ENCODE results near the gene PLEKHA8.
A peak's percentile ranks its signal among the peaks of the same experiment; 100 is the strongest.

Gene PLEKHA8

DNA sequence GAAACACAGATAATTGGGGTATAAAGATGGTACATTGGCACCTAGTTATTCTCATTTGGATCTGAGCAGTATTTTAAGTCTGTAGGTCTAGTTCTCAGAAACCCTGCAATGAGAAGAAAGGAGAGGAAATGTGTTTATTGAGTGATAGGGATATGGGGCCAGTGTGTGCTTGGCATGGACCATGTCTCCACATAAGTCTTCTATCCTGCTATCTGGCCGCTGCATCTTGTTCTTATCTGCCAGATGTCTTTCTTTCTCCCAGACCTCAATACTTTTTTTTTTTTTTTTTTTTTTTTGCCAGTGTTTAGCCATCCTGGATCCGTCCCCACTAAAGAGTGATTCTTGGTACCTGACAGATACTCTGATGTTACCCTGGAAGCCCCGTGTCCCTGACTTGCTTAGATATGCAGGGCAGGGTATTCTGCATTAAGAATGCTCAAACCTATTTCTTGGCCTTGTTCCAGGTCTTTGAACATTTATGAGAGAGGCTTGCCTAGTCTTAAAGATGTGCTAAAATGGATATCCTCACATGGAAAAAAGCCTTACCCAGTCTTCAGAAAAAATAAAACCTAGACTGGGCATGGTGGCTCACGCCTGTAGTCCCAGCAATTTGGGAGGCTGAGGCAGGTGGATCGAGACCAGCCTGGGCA, 116.6 kb downstream of the PLEKHA8 start:
- no peak for DNase-seq (ENCODE audit: low read depth in 2 of 2, low spot score in 1 of 2)

DNA sequence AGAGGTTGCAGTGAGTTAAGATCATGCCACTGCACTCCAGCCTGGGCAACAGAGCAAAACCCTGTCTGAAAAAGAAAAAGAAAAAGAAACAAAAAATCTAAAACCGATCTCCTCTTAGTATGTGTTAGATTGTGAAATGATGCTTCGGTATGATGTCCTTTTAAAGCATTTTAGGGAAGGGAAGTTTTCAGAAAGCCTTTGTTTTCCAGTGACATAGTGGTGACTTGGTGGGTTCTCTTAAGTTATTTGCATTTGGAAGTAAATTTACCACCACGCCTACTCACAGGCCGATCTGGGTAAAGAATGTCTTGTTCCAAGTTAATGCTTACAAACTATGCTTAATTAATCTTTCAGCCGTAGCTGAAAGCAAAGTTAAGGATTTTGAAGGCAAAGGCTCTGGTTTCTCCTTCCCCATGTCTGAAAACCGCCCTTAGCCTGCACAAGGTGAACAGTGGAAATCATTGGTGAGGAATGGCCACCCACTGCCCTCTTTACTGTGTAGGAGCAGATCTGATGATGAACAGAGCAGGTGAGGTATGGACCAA, 117.3 kb downstream of the PLEKHA8 start:
- DNase-seq (ENCODE audit: low read depth in 2 of 2, low spot score in 1 of 2): no peak

DNA sequence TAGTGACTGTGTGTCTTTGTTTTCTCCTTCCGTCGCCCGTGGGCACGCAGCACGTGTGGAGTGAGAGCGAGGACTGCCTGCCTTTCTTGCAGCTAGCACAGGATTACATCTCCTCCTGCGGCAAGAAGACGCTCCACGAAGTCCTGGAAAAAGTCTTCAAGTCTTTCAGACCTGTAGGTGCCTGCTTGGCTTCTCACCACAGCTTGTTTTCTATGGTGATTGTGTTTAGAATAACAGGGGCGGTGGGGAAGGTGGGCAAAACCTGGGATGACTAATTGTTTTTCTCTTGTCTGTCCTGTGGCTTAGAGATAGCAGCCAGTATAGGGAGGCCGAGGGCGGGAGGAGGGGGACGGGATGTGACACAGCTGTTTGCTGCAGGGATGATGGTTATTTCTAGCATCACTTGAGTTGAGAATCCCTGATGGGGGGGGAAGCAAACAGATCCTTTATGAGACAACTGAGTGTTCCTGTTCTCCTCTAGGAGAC, 118.0 kb downstream of the PLEKHA8 start:
- no peak for DNase-seq (ENCODE audit: low read depth in 2 of 2, low spot score in 1 of 2)

DNA sequence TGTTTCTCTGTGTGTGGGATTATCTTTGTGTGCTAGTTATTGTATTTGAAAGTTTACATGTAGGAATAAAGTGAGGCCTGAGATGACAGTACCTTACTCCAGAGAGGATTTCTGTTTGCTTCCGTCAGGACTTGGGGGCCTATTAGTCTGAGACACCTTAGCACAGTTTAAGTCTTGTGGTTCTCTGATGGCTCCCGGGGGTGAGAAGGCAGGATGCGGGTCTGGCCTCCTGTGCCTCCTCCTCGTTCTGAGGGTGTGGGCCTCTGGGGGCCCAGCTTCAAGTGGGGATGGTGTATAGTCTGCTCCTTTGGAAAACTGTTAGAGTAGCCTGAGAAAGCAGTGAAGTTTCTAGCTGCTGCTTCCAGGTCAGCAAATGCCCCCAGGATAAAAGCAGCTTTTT, 119.0 kb downstream of the PLEKHA8 start:
- no peak for DNase-seq (ENCODE audit: low read depth in 2 of 2, low spot score in 1 of 2)

DNA sequence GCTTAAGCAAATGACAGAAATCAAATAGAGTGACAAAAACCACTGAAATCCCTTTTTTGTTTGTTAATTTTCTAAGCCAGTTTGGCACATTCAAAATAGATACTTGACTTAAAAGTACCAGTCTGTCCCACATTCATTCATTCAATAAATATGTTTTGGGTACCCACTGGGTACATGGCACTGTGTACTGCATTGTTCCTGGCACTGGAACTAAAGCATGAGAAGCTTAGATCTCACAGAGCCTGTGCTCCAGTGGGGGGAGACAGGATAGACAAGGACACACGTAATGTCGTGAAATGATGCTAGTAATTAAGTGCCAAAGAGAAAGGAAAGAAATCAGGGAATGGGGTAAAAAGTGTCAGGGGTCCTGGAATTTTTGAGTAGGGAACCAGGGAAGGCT, 119.6 kb downstream of the PLEKHA8 start:
- DNase-seq (ENCODE audit: low read depth in 2 of 2, low spot score in 1 of 2): no peak

DNA sequence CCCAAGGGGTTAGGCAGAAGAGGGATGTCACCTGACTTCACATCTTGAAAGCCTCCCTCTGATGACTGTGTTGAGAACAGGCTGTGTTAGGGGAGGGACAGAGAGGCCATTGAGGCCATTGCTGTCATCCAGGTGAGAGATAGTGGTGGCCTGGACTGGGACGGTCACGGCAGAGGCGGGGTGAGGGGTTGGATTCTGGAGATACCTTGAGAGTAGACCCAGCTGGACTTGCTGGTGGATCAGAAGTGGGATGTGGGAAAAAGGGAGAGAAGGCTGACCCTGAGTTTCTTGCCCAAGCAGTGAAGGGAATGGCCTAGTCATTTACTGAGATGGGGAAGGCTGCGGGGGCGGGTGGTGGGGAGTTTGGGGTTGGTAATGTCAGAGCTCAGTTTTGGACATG, 120.2 kb downstream of the PLEKHA8 start:
- no peak for DNase-seq (ENCODE audit: low read depth in 2 of 2, low spot score in 1 of 2)

DNA sequence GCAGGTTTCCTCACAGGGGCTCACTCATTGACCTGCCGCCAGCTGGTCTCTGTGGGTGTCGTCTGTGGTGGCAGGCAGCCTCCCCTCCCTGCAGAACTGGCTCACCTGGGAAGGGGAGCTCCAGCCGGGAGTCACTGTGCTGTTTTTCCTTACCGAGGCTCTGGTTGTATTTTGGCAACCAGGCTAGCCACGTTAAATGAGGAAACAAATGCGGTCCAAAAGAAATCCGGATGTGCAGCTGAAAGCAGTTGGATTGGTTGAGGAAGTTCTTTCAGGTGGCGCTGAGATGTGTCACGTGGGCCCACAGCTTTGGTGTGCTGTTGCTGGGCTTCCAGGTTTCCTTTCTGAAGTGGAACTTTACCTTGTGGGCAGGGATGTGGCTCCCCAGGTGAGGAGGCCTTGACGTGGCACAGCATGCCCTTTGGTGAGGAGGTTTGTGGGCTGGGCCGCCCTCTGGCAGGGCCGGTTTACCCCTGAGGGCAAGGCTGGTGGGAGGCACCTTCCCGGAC, 120.8 kb downstream of the PLEKHA8 start:
- no peak for DNase-seq (ENCODE audit: low read depth in 2 of 2, low spot score in 1 of 2)

DNA sequence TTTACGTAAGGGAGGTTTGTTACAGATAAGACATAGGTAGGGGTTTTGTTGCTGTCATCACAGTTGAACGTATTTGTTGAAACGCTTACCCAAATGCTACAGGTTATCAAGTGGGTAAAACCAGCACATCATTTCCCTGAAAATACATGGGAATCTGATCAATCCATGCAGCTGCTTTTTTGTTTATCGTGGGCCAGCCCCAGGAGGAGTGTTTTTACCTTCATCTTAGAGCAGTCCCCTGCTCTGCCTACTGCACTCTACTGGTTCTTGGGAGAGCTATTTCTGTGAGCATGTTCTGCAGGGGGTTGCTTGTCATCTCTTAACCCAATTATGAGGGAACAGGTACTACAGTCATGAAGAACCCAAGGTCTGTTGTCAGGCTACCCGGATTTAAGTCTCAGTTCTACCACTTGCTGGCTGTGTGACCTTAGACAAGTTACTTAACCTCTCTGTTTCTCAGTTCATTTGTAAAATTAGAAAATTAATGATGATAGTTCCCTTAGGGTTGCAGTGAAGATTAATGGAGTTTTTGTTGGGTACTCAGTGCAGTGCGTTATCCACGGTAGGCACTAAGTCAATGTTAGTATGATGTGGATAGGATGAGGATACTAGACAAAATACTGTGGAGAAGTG, 121.5 kb downstream of the PLEKHA8 start:
- no peak for DNase-seq (ENCODE audit: low read depth in 2 of 2, low spot score in 1 of 2)

DNA sequence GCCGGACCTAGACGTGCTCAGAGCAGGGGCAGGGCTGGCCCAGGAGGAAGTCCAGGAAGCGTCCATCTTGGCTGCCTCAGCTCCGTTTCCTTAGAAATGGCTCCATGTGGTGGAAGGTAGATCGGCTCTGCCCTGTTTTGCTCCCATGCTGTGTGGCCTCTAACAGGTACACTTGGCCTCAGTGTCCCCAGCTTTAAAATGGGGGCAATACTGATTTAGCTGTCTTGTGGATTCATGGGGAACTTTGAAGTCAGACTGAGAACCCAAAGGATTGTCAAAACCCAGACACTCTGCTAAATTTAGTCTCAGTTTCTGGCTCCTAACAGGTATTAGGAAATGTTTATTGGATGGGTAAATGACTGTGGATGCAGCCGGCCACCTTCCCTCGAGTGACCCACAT, 122.5 kb downstream of the PLEKHA8 start:
- DNase-seq (ENCODE audit: low read depth in 2 of 2, low spot score in 1 of 2): no peak

DNA sequence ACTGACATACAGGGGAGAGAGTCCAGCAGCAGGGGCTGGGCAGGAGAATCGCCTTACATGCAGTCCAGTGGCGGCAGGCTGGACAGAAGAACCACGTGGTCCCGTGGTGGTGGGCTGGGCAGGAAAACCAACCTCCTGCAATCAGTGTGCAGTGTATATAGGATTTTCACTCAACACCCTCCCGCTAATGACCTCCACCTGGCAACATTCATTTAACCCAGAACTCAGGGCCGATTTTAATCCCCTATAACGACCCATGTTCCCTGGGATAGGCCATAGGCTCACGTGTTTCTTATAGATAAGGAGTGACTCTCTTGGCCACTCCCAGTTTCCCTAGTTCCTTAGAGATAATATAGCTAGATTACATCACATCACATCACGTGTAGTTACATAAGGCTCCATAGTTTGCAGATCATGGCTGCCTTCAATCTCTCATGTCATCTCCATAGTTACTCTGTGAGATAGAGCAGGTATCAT, 125.9 kb downstream of the PLEKHA8 start:
- DNase-seq (ENCODE audit: low read depth in 2 of 2, low spot score in 1 of 2): no peak

DNA sequence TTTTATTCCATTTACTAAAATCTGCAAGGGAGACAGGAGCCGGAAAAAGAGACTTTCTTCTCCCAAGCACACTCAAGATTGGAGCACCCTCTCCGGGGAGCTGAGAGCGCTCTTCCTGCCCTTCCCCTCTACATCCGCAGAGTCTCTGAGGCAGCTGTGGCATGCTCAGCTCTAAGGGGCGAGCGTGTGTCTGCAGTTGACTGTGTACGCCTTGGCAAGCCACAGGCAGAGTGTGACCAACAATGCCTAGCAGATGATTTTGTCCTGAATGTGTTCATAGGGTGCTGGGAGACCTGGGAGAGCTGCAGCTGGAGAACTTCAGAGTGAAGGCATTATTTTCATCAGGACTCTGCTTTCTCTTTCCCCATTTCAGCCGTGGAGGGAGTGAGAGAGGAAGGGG, 127.3 kb downstream of the PLEKHA8 start:
- no peak for DNase-seq (ENCODE audit: low read depth in 2 of 2, low spot score in 1 of 2)

DNA sequence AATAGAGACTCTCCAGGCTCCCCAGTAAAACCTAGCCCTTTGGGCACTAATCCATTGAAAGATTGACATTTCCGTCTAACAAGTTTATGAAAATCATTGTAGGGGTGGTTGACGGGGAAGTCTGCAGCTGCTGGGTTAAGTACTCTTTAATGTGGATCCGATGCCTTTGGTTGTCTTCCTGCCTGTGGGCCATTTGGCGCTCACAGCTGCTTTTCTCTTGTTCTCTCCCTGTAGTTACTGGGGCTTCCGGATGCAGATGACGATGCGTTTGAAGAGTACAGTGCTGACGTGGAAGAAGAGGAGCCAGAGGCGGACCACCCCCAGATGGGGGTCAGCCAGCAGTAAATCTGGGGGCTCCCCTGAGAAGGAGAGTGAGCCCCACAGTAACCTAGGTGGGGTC, 129.0 kb downstream of the PLEKHA8 start:
- DNase-seq (ENCODE audit: low read depth in 2 of 2, low spot score in 1 of 2): no peak

DNA sequence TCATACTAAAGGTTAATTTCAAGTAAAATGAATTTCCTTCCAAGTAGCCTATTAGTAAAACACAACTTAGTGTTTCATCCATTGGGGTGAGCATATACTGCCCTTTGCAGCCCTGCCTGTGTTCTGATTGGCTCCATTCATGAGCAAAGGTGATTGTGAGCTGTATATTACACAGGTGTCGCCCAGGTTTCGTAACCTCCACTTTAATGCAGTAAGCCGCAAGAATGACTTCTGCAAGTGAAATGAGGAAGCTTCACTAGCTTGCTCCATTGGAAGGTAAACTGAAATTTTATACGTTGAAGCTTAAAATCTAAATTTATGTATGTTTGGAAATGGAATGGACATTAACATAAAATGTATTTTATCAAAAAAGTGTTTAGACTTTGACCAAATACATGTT, 131.0 kb downstream of the PLEKHA8 start:
- DNase-seq (ENCODE audit: low read depth in 2 of 2, low spot score in 1 of 2): no peak

DNA sequence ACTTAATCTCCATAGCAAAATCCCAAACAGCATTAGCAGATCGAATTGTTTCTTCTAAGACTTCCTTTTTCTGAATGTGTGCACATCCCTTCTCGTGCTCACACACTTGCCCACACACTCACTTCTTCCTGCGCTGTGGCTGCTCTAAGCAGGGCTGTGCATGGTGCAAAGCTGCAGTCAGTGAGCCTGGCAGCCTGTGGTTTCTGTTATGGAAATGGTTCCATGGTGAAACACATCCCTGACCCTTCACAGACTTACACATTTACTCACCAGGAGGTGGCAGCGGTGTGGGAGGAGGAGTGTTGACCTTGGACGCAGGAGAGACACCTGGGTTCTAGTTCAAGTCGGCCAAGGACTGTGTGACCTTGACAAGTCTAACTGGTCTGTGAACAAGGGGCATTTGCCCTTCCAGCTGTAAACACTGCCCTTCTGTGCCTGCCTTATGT, 131.5 kb downstream of the PLEKHA8 start:
- DNase-seq (ENCODE audit: low read depth in 2 of 2, low spot score in 1 of 2): no peak

DNA sequence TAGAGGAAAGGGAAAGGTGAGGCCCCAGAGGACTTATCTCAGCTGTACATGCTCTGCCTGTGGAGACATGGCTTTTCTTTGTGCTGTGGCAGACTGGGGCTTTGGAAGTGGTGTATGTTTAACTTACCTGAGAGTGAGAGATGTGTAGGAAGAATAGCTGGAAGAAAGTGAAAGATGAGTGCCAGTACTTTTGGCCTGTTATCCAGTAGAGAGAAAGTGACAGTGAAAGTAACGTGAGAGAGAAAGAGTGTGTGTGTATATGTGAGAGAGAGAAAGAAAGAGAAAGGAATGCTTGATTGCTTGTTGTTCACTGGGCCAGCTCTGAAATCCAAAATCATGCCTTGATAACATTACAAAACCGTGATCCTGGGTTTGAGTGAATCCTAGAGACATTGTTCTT, 132.1 kb downstream of the PLEKHA8 start:
- DNase-seq (ENCODE audit: low read depth in 2 of 2, low spot score in 1 of 2): no peak

DNA sequence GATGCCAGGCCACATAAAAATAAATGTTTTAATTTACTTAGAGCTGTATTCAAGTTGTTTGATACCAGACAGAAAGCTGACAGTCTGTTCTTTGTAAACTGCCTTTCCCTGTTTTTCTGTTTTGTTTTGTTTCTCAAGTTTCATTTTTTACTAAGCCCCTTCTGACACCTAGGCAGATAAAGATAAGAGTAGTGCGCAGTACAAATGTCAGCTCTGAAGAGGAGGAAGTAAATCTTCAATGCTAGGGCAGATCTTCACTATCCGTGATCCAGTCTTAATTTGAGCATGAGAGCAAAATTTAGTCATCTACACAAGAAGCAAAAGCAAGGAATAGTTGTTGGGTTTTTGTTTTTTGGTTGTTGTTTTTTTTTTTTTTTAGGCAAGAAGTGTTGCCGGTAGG, 133.9 kb downstream of the PLEKHA8 start:
- no peak for DNase-seq (ENCODE audit: low read depth in 2 of 2, low spot score in 1 of 2)

DNA sequence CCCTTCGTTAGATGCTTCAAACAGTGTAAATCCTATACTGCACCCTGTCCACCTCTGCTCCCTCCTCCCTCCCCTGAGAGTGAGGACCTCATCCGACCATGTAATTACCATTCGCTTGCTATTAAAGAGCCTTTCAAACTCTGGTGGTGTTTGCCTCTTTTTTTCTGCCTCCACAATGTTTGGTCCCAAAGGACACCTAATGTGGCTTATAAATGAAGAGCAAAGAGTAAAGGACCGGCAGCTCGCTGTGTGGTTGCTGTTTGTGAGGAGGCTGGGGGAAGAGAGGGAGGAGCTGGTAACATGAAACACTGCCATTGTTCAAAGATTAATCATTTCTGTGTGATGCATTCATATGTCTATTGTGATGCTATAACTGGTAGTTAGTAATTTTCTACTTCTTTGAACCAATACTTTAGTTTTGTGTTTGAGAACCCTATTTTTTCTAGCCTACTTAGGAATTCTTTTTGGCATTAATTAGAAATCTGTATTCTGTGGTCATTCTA, 134.5 kb downstream of the PLEKHA8 start:
- no peak for DNase-seq (ENCODE audit: low read depth in 2 of 2, low spot score in 1 of 2)

DNA sequence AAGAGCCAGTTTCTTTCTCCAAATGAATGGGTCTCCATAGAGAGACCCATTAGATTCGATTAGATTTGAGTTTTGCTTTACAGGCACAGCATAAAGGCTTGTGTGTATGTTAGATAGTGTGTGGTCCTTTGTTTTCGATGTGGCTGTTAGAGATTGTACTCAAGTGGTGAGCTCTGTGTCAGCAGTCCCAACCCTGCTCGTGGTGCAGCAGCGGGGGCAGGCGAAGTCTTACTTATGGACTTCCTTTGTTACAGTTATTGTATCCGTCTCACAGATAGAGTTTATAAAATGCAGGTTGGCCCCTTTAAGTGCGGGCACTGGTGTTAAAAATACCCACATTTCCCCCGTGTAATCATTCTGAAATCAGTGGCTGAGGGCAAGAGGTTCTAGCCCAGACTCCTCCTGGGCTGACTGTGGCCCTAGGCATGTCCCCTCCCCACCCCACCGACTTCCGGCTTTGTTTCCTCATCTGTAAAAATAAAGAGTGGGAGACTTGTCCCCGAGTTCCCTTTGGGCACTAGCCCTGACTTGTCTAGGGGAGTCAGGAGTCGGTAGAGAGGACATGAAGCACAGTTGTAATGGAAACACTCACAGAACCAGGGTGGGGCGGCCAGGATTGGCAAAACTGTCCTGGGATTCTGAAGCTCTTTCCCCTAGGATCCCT, 135.2 kb downstream of the PLEKHA8 start:
- peak in 1 of 2 donors; percentile 10 for DNase-seq (ENCODE audit: low read depth in 2 of 2, low spot score in 1 of 2)

DNA sequence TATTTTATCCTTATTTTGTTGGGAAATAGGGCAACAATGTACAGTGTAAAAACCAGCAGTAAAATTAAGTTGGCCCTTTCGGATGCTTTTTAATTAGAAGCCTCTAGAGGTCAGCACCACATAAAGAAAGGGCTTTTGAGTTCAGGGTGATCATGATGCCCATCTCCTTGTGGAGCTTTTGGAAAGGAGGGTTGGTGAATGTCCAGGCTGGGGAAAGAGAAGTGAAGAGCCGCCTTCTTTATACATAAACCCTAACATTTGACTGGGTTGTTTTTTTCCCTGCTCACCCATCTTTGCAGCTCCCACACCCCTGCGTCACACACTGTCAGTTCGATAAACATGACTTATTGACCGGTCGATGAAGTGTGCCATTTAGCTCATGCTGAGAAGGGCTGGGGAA, 136.4 kb downstream of the PLEKHA8 start:
- DNase-seq (ENCODE audit: low read depth in 2 of 2, low spot score in 1 of 2): no peak

DNA sequence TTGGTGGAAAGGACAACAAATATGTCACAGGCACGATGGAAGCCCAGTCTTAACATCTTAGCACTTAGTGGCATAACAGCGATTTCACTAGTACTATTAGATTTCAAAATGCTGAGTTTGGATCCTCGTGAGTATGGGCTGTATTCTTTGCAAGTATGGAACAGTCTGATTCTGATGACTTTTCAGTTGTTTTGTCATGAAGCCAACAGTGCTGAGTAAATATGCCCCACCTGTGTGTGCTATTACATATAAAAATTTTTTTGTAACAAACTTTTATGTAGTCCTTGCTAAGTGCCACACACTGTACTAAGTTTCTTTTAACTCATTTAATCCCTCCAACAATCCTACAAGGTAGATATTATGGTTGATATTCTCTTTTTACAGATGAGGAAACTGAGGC, 137.4 kb downstream of the PLEKHA8 start:
- DNase-seq (ENCODE audit: low read depth in 2 of 2, low spot score in 1 of 2): no peak

DNA sequence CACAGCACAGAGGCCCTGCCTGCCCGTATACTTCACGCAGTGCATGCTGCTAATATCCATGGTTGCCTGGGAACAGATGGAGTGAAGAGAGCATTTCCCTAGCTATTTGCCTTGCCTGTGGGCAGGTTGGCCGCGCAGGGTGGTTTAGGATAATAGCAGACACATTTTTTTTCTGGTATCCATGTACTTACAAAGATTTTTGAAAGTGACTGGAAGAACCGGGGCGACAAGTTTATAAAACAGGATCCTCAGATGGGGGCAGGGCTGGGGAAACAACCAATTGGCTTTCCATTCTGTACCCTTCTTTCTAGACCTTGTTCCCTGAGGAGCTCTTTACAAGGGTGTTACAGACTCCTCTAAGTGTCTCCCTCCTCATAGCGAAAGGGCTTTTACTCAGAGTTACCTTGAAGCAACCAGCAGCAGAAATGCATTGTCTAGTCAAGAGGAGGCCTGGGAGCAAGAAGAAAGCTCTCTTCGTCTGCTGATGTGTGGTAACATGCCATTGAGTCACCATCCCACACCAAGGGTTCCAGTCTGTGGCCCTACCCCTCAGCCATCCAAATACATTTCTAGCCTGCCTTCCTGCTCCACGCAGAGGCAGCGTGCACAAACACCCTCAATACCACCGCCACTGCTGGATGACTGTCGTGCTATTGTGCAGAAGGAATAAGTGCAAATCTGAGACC, 138.1 kb downstream of the PLEKHA8 start:
- no peak for DNase-seq (ENCODE audit: low read depth in 2 of 2, low spot score in 1 of 2)

Measured in stimulated activated CD8-positive, alpha-beta memory T cell treated with anti-CD3 and anti-CD28 coated beads, Interleukin-4, amount 100 ng/mL, for 1 hour (primary cell).